ENCODE results near the gene ZNF268. TPM values are rescaled to one million over a fixed set of nuclear protein-coding genes. Genes with fewer than 3 reads are reported as not detected.

The ZNF268 gene
- total and polyA plus RNA-seq, 10 of the 15 experiments (the other 5 are each of a cell fraction or from before 2014, with no cell fraction given) = 9.4 to 23.2 (median 15.3) TPM

- H4K20me1 ChIP-seq (ENCODE audit: control insufficient read depth, insufficient read depth) = no peaks in the 10 kb centered on the region
- H3K27me3 ChIP-seq (replicated peaks in 1 of 2; ENCODE audit: control insufficient read depth in 2 of 2, insufficient read depth in 2 of 2, low read length in 1 of 2) = no peaks in the 10 kb centered on the region
- ATAC-seq (no peak), FAIRE-seq (no peak), DNase-seq (ENCODE audit: low read depth, low spot score) (no peak)
- ChIA-PET POLR2A (no interaction called here), CTCF (no interaction called here), RAD21 (ENCODE audit: unreplicated experiment) (no interaction called here), SMC1A (ENCODE audit: uncharacterized antibody, unreplicated experiment) (no interaction called here)
- peaks cover 3 to 17% of the 10 kb centered on the region in 2 experiments; a peak in 2 of 4 replicates for H3K36me3 ChIP-seq (ENCODE audit: control insufficient read depth in 2 of 2, insufficient read depth in 2 of 2, low read length in 1 of 2)
- in situ Hi-C loops (cut with MboI) (no loop called here), intact Hi-C loops (cut with micrococcal nuclease; ENCODE audit: unreplicated experiment) (no loop called here)
- H3K4me3 ChIP-seq = no peak overlapping the region
- peaks cover 54% of the 10 kb centered on the region for H3K9me3 ChIP-seq (replicated peaks; ENCODE audit: control insufficient read depth, insufficient read depth, low read length)
- no peak overlapping the region for H3K27ac ChIP-seq (ENCODE audit: control insufficient read depth, insufficient read depth)
- H3K4me1 ChIP-seq (ENCODE audit: control insufficient read depth, insufficient read depth, low read length) = no peaks in the 10 kb centered on the region
- no TSS peak for BruUV-seq (replicated peaks)
- no peak overlapping the region for H3K9ac ChIP-seq (ENCODE audit: control insufficient read depth, insufficient read depth, low read length)
- H2AFZ ChIP-seq (ENCODE audit: control insufficient read depth, low read depth, low read length) = no peak overlapping the region
- TF ChIP-seq MTA3 (IDR thresholded peaks at IDR 0.05; ENCODE audit: borderline replicate concordance, low read length) = no peak
- 0 out of 2 replicates have a peak, but pooled peaks have one; percentile 11 for TF ChIP-seq NFIC (IDR thresholded peaks at IDR 0.05; ENCODE audit: low read depth, low read length)
- TF ChIP-seq NR2C1 (IDR thresholded peaks at IDR 0.05) = no peak
- peak; percentile 92; the same call in 1 of the 2 replicates for TF ChIP-seq CBX3 (IDR thresholded peaks at IDR 0.05; ENCODE audit: borderline replicate concordance, low read depth)
- TF ChIP-seq USF1 (IDR thresholded peaks at IDR 0.05; ENCODE audit: borderline replicate concordance, extremely low read length, insufficient read depth, low read depth, low read length) = peak; percentile 7
- H3K79me2 ChIP-seq (ENCODE audit: control insufficient read depth, insufficient read depth, low read length) = no peaks in the 10 kb centered on the region
- H3K4me2 ChIP-seq (ENCODE audit: control insufficient read depth, insufficient read depth) = no peak overlapping the region
- WGBS (ENCODE audit: insufficient coverage, insufficient replicate concordance, low lambda C conversion rate, missing lambda C conversion rate) = 89% methylated on average over 1 of the region's 1 CpG
These were observed 22.9 kb downstream of the ZNF268 start for GRCh38 chr12:133204264-133204603.

GRCh38 chr12:133206390-133206789, 25.1 kb downstream of the ZNF268 start:
- DNase-seq (ENCODE audit: low read depth, low spot score) (no peak), ATAC-seq (no peak), FAIRE-seq (no peak)
- CTCF ChIA-PET = no interaction called here
- Histone ChIP-seq H3K36me3 (ENCODE audit: control insufficient read depth in 2 of 2, insufficient read depth in 2 of 2, low read length in 1 of 2) (peaks cover 3 to 13% of the 10 kb centered on the region in 2 experiments; a peak in 2 of 4 replicates), H3K27ac (ENCODE audit: control insufficient read depth, insufficient read depth) (no peak overlapping the region), H3K4me1 (ENCODE audit: control insufficient read depth, insufficient read depth, low read length) (no peaks in the 10 kb centered on the region), H3K9ac (ENCODE audit: control insufficient read depth, insufficient read depth, low read length) (no peak overlapping the region), H3K4me3 (no peak overlapping the region), H3K27me3 (replicated peaks in 1 of 2; ENCODE audit: control insufficient read depth in 2 of 2, insufficient read depth in 2 of 2, low read length in 1 of 2) (no peaks in the 10 kb centered on the region), H3K9me3 (replicated peaks; ENCODE audit: control insufficient read depth, insufficient read depth, low read length) (peaks cover 48% of the 10 kb centered on the region), H2AFZ (ENCODE audit: control insufficient read depth, low read depth, low read length) (no peak overlapping the region), H3K4me2 (ENCODE audit: control insufficient read depth, insufficient read depth) (no peak overlapping the region), H4K20me1 (ENCODE audit: control insufficient read depth, insufficient read depth) (no peaks in the 10 kb centered on the region), H3K79me2 (ENCODE audit: control insufficient read depth, insufficient read depth, low read length) (no peaks in the 10 kb centered on the region)
- RAD21 ChIA-PET (ENCODE audit: unreplicated experiment) = no interaction called here
- in situ Hi-C loops (cut with MboI) = no loop called here
- intact Hi-C loops (cut with micrococcal nuclease; ENCODE audit: unreplicated experiment) = no loop called here
- POLR2A ChIA-PET = no interaction called here
- BruUV-seq (replicated peaks) = no TSS peak
- WGBS (ENCODE audit: insufficient coverage, insufficient replicate concordance, low lambda C conversion rate, missing lambda C conversion rate) = 100% methylated on average over 2 of the region's 2 CpGs
- SMC1A ChIA-PET (ENCODE audit: uncharacterized antibody, unreplicated experiment) = no interaction called here
- TF ChIP-seq MYB (IDR thresholded peaks at IDR 0.05; ENCODE audit: borderline replicate concordance, low read depth, low read length) = no peak
- TF ChIP-seq CBX5 (IDR thresholded peaks at IDR 0.05; ENCODE audit: low read depth) = no peak
- no peak for TF ChIP-seq CREB1 (IDR thresholded peaks at IDR 0.05; ENCODE audit: low read depth)
- TF ChIP-seq ZBTB33 (IDR thresholded peaks at IDR 0.05) = no peak

Data from GM12878 (cell line).